ENCODE measurements around the gene MARCHF10. TPM values are rescaled to one million over a fixed set of nuclear protein-coding genes. Genes with fewer than 3 reads are reported as not detected.

The MARCHF10 gene
- total RNA-seq, 1 experiment from 2014 or later: 8.0 TPM

DNA sequence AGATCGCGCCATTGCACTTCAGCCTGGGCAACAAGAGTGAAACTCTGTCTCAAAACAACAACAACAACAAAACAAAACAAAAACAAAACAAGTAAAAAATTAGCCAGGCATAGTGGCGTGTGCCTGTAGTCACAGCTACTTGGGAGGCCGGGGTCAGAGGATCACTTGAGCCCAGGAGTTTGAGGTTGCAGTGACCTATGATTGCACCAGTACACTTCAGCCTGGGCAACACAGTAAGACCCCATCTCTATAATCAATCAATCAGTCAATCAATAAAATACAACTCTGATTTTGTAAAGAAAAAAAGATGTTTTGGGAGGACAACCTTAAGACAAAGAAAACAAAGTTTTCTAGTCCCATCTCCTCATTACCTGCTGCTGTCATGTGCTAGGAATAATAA, 51.9 kb downstream of the MARCHF10 start:
- CTCF ChIA-PET: no interaction called here
- no peaks in the 10 kb centered on the region for H3K9me3 ChIP-seq (ENCODE audit: insufficient read depth, low read depth)
- H3K4me1 ChIP-seq (replicated peaks; ENCODE audit: insufficient read depth): peaks cover 27% of the 10 kb centered on the region

DNA sequence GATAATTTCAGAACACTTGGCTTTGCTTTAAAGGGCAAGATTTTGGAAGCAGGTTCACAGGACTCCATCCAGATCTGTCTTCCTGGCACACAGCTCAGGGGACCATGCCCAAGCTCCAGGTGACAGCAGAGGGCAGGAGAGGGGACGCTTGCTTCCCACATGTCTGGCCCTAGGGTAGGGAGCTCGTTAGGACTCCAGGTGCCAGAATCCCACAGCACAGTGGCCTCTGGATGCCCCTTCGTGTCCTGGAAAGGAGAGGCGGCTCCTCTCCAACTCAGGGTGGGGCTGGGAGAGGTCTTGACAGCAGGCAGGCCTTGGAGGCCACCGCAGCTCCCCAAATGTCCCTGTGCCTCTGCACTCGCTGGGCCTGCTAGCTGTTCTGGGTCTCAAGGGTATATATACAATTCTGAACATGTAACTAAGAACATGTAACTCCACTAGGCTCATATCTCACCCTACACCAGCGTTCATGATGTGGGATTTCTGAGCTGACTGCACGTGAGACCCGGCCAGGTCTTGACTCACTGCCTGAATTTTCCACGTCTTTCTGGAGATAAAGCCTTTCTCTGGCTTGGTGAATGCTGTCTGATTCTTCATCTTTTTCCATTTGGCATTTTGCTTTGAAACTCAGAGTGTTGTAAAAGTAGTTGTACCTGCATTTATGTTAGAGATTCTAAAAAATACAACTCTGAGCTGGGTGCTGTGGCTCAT, 52.8 kb downstream of the MARCHF10 start:
- Histone ChIP-seq H3K4me3 (no peak overlapping the region), H3K4me1 (replicated peaks; ENCODE audit: insufficient read depth) (peaks cover 18% of the 10 kb centered on the region), H3F3A (ENCODE audit: insufficient read depth, low read depth) (peaks cover 13% of the 10 kb centered on the region; the same call in 1 of the 2 replicates), H2AFZ (no peak overlapping the region), H4K20me1 (ENCODE audit: insufficient read depth) (no peaks in the 10 kb centered on the region), H3K27me3 (ENCODE audit: insufficient read depth, low read depth) (no peaks in the 10 kb centered on the region), H3K36me3 (ENCODE audit: low read depth) (no peaks in the 10 kb centered on the region), H3K79me2 (ENCODE audit: low read depth) (no peaks in the 10 kb centered on the region), H3K4me2 (no peak overlapping the region), H3K27ac (no peak overlapping the region), H3K9me3 (ENCODE audit: insufficient read depth, low read depth) (no peaks in the 10 kb centered on the region), H3K9me2 (ENCODE audit: insufficient read depth) (no peaks in the 10 kb centered on the region)
- intact Hi-C loops (cut with micrococcal nuclease; ENCODE audit: unreplicated experiment): no loop called here
- ChIA-PET POLR2A (ENCODE audit: unreplicated experiment) (interaction anchor here (0.6 to 1.2 kb wide), 3 partner anchors 15 to 149 kb away, joined by 3 to 6 read pairs (median 5); no protein-coding TSS in a partner anchor), CTCF (no interaction called here)
- TF ChIP-seq, protein P1, sequence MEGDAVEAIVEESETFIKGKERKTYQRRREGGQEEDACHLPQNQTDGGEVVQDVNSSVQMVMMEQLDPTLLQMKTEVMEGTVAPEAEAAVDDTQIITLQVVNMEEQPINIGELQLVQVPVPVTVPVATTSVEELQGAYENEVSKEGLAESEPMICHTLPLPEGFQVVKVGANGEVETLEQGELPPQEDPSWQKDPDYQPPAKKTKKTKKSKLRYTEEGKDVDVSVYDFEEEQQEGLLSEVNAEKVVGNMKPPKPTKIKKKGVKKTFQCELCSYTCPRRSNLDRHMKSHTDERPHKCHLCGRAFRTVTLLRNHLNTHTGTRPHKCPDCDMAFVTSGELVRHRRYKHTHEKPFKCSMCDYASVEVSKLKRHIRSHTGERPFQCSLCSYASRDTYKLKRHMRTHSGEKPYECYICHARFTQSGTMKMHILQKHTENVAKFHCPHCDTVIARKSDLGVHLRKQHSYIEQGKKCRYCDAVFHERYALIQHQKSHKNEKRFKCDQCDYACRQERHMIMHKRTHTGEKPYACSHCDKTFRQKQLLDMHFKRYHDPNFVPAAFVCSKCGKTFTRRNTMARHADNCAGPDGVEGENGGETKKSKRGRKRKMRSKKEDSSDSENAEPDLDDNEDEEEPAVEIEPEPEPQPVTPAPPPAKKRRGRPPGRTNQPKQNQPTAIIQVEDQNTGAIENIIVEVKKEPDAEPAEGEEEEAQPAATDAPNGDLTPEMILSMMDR (conservative IDR thresholded peaks at IDR 0.05): no peak
- TF ChIP-seq EZH2 (IDR thresholded peaks at IDR 0.05; ENCODE audit: low read depth): no peak
- no peak for DNase-seq
- BruUV-seq (replicated peaks): no TSS peak

More for the DNA sequence above, 51.9 kb downstream of the MARCHF10 start:
- H3K4me2 ChIP-seq: no peak overlapping the region
- no peaks in the 10 kb centered on the region for H3K27me3 ChIP-seq (ENCODE audit: insufficient read depth, low read depth)
- intact Hi-C loops (cut with micrococcal nuclease; ENCODE audit: unreplicated experiment): no loop called here
- H3K27ac ChIP-seq: no peak overlapping the region
- no peaks in the 10 kb centered on the region for H3K36me3 ChIP-seq (ENCODE audit: low read depth)
- no peak overlapping the region for H3K4me3 ChIP-seq
- no peaks in the 10 kb centered on the region for H3K9me2 ChIP-seq (ENCODE audit: insufficient read depth)
- POLR2A ChIA-PET (ENCODE audit: unreplicated experiment): no interaction called here
- no TSS peak for BruUV-seq (replicated peaks)
- no peaks in the 10 kb centered on the region for H3K79me2 ChIP-seq (ENCODE audit: low read depth)
- no peak for DNase-seq
- H3F3A ChIP-seq (ENCODE audit: insufficient read depth, low read depth): peaks cover 21% of the 10 kb centered on the region
- no peaks in the 10 kb centered on the region for H4K20me1 ChIP-seq (ENCODE audit: insufficient read depth)
- H2AFZ ChIP-seq: no peak overlapping the region
- TF ChIP-seq, protein P1 (conservative IDR thresholded peaks at IDR 0.05): no peak
- no peak for TF ChIP-seq EZH2 (IDR thresholded peaks at IDR 0.05; ENCODE audit: low read depth)

DNA sequence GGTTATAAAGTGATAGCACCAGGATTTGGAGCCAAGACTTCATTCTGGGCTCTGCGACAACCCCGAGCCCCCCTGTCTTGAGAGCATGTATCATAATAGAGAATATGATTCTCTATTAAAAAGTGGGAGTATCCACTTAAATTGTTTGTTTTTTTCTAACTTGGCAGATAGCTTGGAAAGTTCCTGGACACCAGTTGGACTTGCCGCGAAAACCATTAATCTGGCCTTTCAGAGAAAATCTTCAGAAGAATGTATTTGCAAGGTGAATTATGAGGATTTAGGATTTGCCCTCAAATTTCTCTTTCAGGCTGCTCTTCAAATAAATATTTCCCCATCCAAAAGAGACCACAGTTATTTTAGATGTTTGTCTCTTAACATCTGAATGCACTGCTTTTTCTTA, 53.5 kb downstream of the MARCHF10 start:
- Histone ChIP-seq H3K9me2 (ENCODE audit: insufficient read depth) (no peaks in the 10 kb centered on the region), H3K36me3 (ENCODE audit: low read depth) (no peaks in the 10 kb centered on the region), H3F3A (ENCODE audit: insufficient read depth, low read depth) (peaks cover 7% of the 10 kb centered on the region; the same call in 1 of the 2 replicates), H3K4me3 (no peak overlapping the region), H3K27ac (no peak overlapping the region), H3K4me1 (replicated peaks; ENCODE audit: insufficient read depth) (peaks cover 11% of the 10 kb centered on the region), H4K20me1 (ENCODE audit: insufficient read depth) (no peaks in the 10 kb centered on the region), H2AFZ (no peak overlapping the region), H3K9me3 (ENCODE audit: insufficient read depth, low read depth) (no peaks in the 10 kb centered on the region), H3K4me2 (no peak overlapping the region), H3K27me3 (ENCODE audit: insufficient read depth, low read depth) (no peaks in the 10 kb centered on the region), H3K79me2 (ENCODE audit: low read depth) (no peaks in the 10 kb centered on the region)
- intact Hi-C loops (cut with micrococcal nuclease; ENCODE audit: unreplicated experiment): no loop called here
- no TSS peak for BruUV-seq (replicated peaks)
- CTCF ChIA-PET: no interaction called here
- POLR2A ChIA-PET (ENCODE audit: unreplicated experiment): interaction anchor here (0.7 to 1.2 kb wide), 2 partner anchors 14 to 129 kb away, joined by 3 to 6 read pairs; no protein-coding TSS in a partner anchor
- no peak for DNase-seq
- no peak for TF ChIP-seq EZH2 (IDR thresholded peaks at IDR 0.05; ENCODE audit: low read depth)
- TF ChIP-seq, protein P1 (conservative IDR thresholded peaks at IDR 0.05): no peak
